Measurements from ENCODE around the gene HUNK.
A peak's percentile ranks its signal among the peaks of the same experiment; 100 is the strongest.
"Not testable (repeated sequence)": the region's sequence is repeated elsewhere in the genome, so short reads cannot be mapped to it uniquely, and the experiment has no call there.

HUNK gene

GRCh38 chr21:31872452-31873274, at the start of gene HUNK:
HUNK (plus strand) TSS chr21:31873020; CDS start chr21:31873675, 655 bp downstream.
- no peak for DNase-seq

- no peak for DNase-seq
Observed at GRCh38 chr21:31829736-31830472, 42.9 kb upstream of the HUNK start.

GRCh38 chr21:31830701-31831100, 42.1 kb upstream of the HUNK start:
- no peak for DNase-seq

- no peak for DNase-seq
Observed at GRCh38 chr21:31837041-31837440, 35.8 kb upstream of the HUNK start.

- DNase-seq: no peak
Observed at GRCh38 chr21:31837618-31838390, 35.0 kb upstream of the HUNK start.

- DNase-seq: no peak
Observed at GRCh38 chr21:31838586-31839355, 34.0 kb upstream of the HUNK start.

GRCh38 chr21:31844206-31844605, 28.6 kb upstream of the HUNK start:
- no peak for DNase-seq

GRCh38 chr21:31845151-31845729, 27.6 kb upstream of the HUNK start:
- no peak for DNase-seq

GRCh38 chr21:31846690-31847089, 26.1 kb upstream of the HUNK start:
- DNase-seq: no peak

GRCh38 chr21:31847761-31848160, 25.1 kb upstream of the HUNK start:
- DNase-seq: no peak

GRCh38 chr21:31848326-31848985, 24.4 kb upstream of the HUNK start:
- DNase-seq: no peak

- DNase-seq: no peak
Observed at GRCh38 chr21:31850886-31851285, 21.9 kb upstream of the HUNK start.

GRCh38 chr21:31855180-31855579, 17.6 kb upstream of the HUNK start:
- DNase-seq: no peak

- no peak for DNase-seq
Observed at GRCh38 chr21:31857096-31857495, 15.7 kb upstream of the HUNK start.

GRCh38 chr21:31857631-31858030, 15.2 kb upstream of the HUNK start:
- not testable (repeated sequence) for DNase-seq

- DNase-seq: no peak
Observed at GRCh38 chr21:31860851-31861250, 12.0 kb upstream of the HUNK start.

- no peak for DNase-seq
Observed at GRCh38 chr21:31862078-31862477, 10.7 kb upstream of the HUNK start.

GRCh38 chr21:31865429-31865970, 7.3 kb upstream of the HUNK start:
- no peak for DNase-seq

- DNase-seq: peak; percentile 24 to 32
Observed at GRCh38 chr21:31866077-31866511, 6.7 kb upstream of the HUNK start.

- no peak for DNase-seq
Observed at GRCh38 chr21:31869750-31870149, 3.1 kb upstream of the HUNK start.

- no peak for DNase-seq
Observed at GRCh38 chr21:31870472-31871193, 2.2 kb upstream of the HUNK start.

Data from cerebellar nuclear complex (tissue), 1 donor.